Stimulated activated CD8-positive, alpha-beta memory T cell treated with anti-CD3 and anti-CD28 coated beads, Interleukin-15, amount 100 ng/mL, for 1 hour (primary cell): ENCODE data around the gene ZNF724.

ENCODE experiments used
- DNase-seq: peaks from one replicate; pipeline ENCODE4 v3.0.0-alpha.2; 2020; ENCODE audit warnings: low read depth

The ZNF724 gene

GRCh38 chr19:23241419-23241818 lies 8.8 kb downstream of the ZNF724 start:
- DNase-seq, result no peak

GRCh38 chr19:23222998-23223652 lies 27.1 kb downstream of the ZNF724 start:
- DNase-seq, result no peak

- DNase-seq, result no peak
Observed at GRCh38 chr19:23203841-23204344, 46.3 kb downstream of the ZNF724 start.

GRCh38 chr19:23190341-23190740 lies 59.9 kb downstream of the ZNF724 start:
- DNase-seq, result no peak

GRCh38 chr19:23183251-23183650 lies 66.9 kb downstream of the ZNF724 start:
- no peak for DNase-seq
